ENCODE results near the gene PIP4K2A. TPM values are rescaled to one million over a fixed set of nuclear protein-coding genes. Genes with fewer than 3 reads are reported as not detected.
A peak's percentile ranks its signal among the peaks of the same experiment; 100 is the strongest.

The PIP4K2A gene
- total RNA-seq, 6 donors from 2014 or later: 20.5 to 70.2 (median 34.4) TPM

DNA sequence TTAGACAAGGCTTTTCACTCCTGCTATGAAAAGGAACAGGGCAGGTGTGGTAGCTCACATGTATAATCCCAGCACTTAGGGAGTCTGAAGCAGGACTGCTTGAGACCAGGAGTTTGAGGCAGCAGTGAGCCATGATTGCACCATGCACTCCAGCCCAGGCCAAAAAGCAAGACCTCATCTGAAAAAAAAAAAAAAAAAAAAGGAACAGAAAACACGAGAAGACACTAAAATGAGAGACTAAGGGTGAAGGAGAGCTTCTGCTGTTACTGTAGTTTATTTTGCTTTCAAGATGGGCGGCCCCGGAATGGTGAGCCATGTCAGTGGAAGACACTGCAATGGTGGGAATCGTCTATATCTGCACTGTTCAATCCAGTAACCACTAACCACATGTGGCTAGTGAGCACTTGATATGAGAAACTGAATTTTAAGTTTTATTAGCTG is 9.9 kb downstream of the PIP4K2A start:
- ATAC-seq (ENCODE audit: low FRiP score in 2 of 2): peak in 1 of 2 donors; percentile 41
- 80 to 83% methylated on average over 4 of the region's 4 CpGs for WGBS, 2 donors
- Histone ChIP-seq H3K27me3 (no peaks in the 10 kb centered on the region), H3K4me3 (no peak overlapping the region), H3K27ac (peak overlapping the region in 1 of 4 donors; percentile 26), H3K36me3 (no peaks in the 10 kb centered on the region), H3K4me1 (peaks cover 6 to 32% (median 22%) of the 10 kb centered on the region in 4 donors), H3K9me3 (no peaks in the 10 kb centered on the region)
- TF ChIP-seq POLR2A (IDR thresholded peaks at IDR 0.05): no peak
- no peak for TF ChIP-seq EP300 (IDR thresholded peaks at IDR 0.05)
- no peak for TF ChIP-seq POLR2AphosphoS5 (IDR thresholded peaks at IDR 0.05)
- TF ChIP-seq, protein P1, sequence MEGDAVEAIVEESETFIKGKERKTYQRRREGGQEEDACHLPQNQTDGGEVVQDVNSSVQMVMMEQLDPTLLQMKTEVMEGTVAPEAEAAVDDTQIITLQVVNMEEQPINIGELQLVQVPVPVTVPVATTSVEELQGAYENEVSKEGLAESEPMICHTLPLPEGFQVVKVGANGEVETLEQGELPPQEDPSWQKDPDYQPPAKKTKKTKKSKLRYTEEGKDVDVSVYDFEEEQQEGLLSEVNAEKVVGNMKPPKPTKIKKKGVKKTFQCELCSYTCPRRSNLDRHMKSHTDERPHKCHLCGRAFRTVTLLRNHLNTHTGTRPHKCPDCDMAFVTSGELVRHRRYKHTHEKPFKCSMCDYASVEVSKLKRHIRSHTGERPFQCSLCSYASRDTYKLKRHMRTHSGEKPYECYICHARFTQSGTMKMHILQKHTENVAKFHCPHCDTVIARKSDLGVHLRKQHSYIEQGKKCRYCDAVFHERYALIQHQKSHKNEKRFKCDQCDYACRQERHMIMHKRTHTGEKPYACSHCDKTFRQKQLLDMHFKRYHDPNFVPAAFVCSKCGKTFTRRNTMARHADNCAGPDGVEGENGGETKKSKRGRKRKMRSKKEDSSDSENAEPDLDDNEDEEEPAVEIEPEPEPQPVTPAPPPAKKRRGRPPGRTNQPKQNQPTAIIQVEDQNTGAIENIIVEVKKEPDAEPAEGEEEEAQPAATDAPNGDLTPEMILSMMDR (IDR thresholded peaks at IDR 0.05): no peak
- DNase-seq: no peak

DNA sequence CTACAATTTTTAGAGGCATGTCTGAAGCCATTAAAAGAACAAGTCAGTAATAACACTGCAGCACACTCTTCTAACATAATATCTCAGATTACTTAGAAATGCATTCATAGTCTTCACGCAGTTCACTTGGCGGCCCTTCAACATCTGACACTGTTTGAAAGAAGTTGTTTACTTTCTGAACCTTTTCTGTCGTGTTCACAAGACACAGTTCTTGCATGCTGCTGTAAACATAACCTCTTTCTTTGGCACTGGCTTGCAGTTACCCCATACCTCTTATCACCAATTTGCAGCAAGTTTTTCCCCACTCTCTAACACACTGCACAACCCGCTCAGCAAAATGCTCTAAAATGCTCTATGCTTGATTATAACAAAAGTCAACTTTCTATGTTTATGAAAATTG is 12.0 kb downstream of the PIP4K2A start:
- TF ChIP-seq POLR2A (IDR thresholded peaks at IDR 0.05) (no peak), POLR2AphosphoS5 (IDR thresholded peaks at IDR 0.05) (no peak), EP300 (IDR thresholded peaks at IDR 0.05) (no peak)
- TF ChIP-seq, protein P1 (IDR thresholded peaks at IDR 0.05): no peak
- DNase-seq: no peak
- H3K36me3 ChIP-seq: no peaks in the 10 kb centered on the region
- H3K27ac ChIP-seq: no peak overlapping the region
- no peak for ATAC-seq (ENCODE audit: low FRiP score in 2 of 2)
- no peaks in the 10 kb centered on the region for H3K9me3 ChIP-seq
- H3K4me3 ChIP-seq: no peak overlapping the region
- H3K4me1 ChIP-seq: peaks cover 6 to 32% (median 28%) of the 10 kb centered on the region in 4 donors
- no peaks in the 10 kb centered on the region for H3K27me3 ChIP-seq
- 59 to 66% methylated on average over 4 of the region's 4 CpGs for WGBS, 2 donors

DNA sequence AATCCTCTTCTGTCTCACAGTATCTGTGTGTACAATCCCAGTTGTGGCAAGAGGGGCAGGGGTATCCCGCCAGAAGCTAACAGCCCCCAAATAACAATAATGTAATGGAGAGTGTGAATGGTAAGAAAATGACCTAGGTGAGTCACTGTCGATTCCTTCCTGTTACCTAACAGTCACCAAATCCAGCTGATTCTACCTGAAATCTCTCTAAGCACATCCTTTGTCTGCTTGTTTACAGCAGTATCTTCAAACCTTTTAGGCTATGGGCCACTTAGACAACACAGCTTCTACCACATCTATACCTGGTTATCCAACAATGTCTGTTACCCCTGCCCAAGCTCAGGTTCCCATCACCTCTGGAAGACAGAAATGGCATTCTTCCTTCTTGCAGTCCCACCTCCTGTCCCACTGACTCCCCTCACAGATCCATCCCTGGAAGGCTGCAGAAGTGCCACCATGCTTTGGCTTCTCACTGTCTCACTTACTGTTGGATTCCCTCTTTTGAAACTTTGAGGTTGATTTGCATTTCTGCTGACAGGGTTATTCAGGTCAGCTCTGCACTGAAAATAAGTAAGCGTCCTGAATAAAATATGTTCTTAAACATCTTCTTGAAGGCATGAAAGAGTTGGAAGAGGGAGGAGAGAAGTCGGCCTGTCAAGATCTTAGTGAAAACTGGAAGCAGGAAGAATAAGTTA is 13.1 kb downstream of the PIP4K2A start:
- 84 to 91% methylated on average over 4 of the region's 4 CpGs for WGBS, 2 donors
- no peak for ATAC-seq (ENCODE audit: low FRiP score in 2 of 2)
- no peak overlapping the region for H3K27ac ChIP-seq

DNA sequence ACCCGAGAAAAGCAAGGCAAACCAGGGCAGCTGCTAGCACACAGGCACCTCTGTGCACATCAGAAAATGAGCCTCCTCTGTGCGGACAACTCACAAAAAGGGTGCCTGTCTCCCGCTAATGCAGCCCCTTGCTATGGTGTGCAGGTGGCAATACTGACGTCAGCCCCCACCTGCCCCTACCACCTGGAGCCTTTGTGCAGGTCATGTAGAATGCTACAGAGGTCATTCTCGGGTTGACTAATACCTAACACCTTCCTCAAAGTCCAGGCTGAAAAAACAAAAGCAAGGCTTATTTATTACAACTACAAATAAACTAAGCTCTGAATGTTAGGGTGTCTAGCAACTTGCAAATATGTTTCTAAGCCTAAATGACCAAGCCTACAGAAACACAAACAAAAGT is 13.9 kb downstream of the PIP4K2A start:
- H3K4me3 ChIP-seq: no peak overlapping the region
- ATAC-seq (ENCODE audit: low FRiP score in 2 of 2) (no peak), DNase-seq (no peak)
- H3K36me3 ChIP-seq: no peaks in the 10 kb centered on the region
- H3K9me3 ChIP-seq: no peaks in the 10 kb centered on the region
- no peak overlapping the region for H3K27ac ChIP-seq
- 84 to 94% methylated on average over 5 of the region's 5 CpGs for WGBS, 2 donors
- no peak for TF ChIP-seq POLR2AphosphoS5 (IDR thresholded peaks at IDR 0.05)
- no peak for TF ChIP-seq EP300 (IDR thresholded peaks at IDR 0.05)
- TF ChIP-seq, protein P1 (IDR thresholded peaks at IDR 0.05): no peak
- TF ChIP-seq POLR2A (IDR thresholded peaks at IDR 0.05): no peak
- peaks cover 6 to 32% (median 25%) of the 10 kb centered on the region in 4 donors for H3K4me1 ChIP-seq
- no peaks in the 10 kb centered on the region for H3K27me3 ChIP-seq

More for the DNA sequence above, 13.1 kb downstream of the PIP4K2A start:
- Histone ChIP-seq H3K9me3 (no peaks in the 10 kb centered on the region), H3K36me3 (no peaks in the 10 kb centered on the region), H3K27me3 (no peaks in the 10 kb centered on the region), H3K4me3 (no peak overlapping the region), H3K4me1 (peaks cover 6 to 32% (median 27%) of the 10 kb centered on the region in 4 donors)
- TF ChIP-seq EP300 (IDR thresholded peaks at IDR 0.05) (no peak), POLR2AphosphoS5 (IDR thresholded peaks at IDR 0.05) (no peak), POLR2A (IDR thresholded peaks at IDR 0.05) (no peak)
- TF ChIP-seq, protein P1 (IDR thresholded peaks at IDR 0.05): no peak
- DNase-seq: no peak

DNA sequence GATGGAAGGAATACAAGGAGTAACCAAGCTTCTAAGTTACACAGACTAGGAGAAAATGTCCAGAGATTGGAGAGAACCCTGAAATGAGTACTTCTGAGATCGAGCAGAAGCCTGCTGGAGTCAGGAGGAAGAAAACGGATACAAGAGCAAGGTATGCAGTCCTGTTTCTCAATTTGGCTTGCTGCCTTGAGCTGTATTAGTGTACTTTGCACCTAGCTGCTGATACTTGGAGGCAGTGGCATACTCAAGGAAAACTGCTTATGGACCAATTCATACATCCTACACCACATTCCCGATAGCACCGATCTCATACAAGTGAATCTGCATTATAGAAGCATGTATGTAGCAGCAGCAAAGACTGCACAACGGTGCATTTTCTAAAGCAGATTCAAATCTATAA is 14.4 kb downstream of the PIP4K2A start:
- ATAC-seq (ENCODE audit: low FRiP score in 2 of 2) (no peak), DNase-seq (no peak)
- no peaks in the 10 kb centered on the region for H3K27me3 ChIP-seq
- 84 to 89% methylated on average over 5 of the region's 5 CpGs for WGBS, 2 donors
- H3K9me3 ChIP-seq: no peaks in the 10 kb centered on the region
- no peak overlapping the region for H3K4me3 ChIP-seq
- H3K4me1 ChIP-seq: peaks cover 6 to 32% (median 24%) of the 10 kb centered on the region in 4 donors
- H3K36me3 ChIP-seq: no peaks in the 10 kb centered on the region
- H3K27ac ChIP-seq: no peak overlapping the region
- TF ChIP-seq, protein P1 (IDR thresholded peaks at IDR 0.05): no peak
- no peak for TF ChIP-seq POLR2A (IDR thresholded peaks at IDR 0.05)
- no peak for TF ChIP-seq EP300 (IDR thresholded peaks at IDR 0.05)
- no peak for TF ChIP-seq POLR2AphosphoS5 (IDR thresholded peaks at IDR 0.05)
